Fibroblast of lung (primary cell): ENCODE results near the gene SPATS2L.

Experiments
- EZH2 ChIP-seq: IDR thresholded peaks from 2 replicates; pipeline ENCODE4 v1.5.1; 2012; ENCODE audit warnings: low read length, control low read depth, mild to moderate bottlenecking; ENCODE audit errors: missing control alignments
- TF ChIP-seq, protein P1 (sequence below), 2 donors: IDR thresholded peaks in 1 of 2; conservative IDR thresholded peaks in 1 of 2; 1 replicate in 1 of 2; 2 replicates in 1 of 2; pipeline ENCODE4 v1.5.1; 2011 to 2012; ENCODE audit warnings: low read length in 2 of 2, control low read depth in 1 of 2, inconsistent platforms in 1 of 2, low read depth in 1 of 2, mild to moderate bottlenecking in 1 of 2

GRCh38 chr2:200297100-200297499 lies 9.4 kb upstream of the SPATS2L start:
- TF ChIP-seq, protein P1, sequence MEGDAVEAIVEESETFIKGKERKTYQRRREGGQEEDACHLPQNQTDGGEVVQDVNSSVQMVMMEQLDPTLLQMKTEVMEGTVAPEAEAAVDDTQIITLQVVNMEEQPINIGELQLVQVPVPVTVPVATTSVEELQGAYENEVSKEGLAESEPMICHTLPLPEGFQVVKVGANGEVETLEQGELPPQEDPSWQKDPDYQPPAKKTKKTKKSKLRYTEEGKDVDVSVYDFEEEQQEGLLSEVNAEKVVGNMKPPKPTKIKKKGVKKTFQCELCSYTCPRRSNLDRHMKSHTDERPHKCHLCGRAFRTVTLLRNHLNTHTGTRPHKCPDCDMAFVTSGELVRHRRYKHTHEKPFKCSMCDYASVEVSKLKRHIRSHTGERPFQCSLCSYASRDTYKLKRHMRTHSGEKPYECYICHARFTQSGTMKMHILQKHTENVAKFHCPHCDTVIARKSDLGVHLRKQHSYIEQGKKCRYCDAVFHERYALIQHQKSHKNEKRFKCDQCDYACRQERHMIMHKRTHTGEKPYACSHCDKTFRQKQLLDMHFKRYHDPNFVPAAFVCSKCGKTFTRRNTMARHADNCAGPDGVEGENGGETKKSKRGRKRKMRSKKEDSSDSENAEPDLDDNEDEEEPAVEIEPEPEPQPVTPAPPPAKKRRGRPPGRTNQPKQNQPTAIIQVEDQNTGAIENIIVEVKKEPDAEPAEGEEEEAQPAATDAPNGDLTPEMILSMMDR (conservative IDR thresholded peaks at IDR 0.05 in 1 of 2, IDR thresholded peaks at IDR 0.05 in 1 of 2; ENCODE audit: low read depth in 1 of 2, low read length in 2 of 2), result no peak
- TF ChIP-seq EZH2, result no peak
